Skin of body (tissue), 2 donors: Measurements from ENCODE around the gene SMARCD3. TPM values are rescaled to one million over a fixed set of nuclear protein-coding genes. Genes with fewer than 3 reads are reported as not detected.
A peak's percentile ranks its signal among the peaks of the same experiment; 100 is the strongest.

ENCODE experiments used
- DNase-seq: peaks from one replicate; lab custom pipeline; 2025; lab: John Stamatoyannopoulos, UW
- total RNA-seq: library from RNA; depleted of rRNA; stranded (reverse); fragments of >200 nt; gene quantifications from one replicate; pipeline ENCODE4 v1.2.3, GENCODE V29; 2014

SMARCD3 gene
- total RNA-seq, result 34.5 TPM

DNA sequence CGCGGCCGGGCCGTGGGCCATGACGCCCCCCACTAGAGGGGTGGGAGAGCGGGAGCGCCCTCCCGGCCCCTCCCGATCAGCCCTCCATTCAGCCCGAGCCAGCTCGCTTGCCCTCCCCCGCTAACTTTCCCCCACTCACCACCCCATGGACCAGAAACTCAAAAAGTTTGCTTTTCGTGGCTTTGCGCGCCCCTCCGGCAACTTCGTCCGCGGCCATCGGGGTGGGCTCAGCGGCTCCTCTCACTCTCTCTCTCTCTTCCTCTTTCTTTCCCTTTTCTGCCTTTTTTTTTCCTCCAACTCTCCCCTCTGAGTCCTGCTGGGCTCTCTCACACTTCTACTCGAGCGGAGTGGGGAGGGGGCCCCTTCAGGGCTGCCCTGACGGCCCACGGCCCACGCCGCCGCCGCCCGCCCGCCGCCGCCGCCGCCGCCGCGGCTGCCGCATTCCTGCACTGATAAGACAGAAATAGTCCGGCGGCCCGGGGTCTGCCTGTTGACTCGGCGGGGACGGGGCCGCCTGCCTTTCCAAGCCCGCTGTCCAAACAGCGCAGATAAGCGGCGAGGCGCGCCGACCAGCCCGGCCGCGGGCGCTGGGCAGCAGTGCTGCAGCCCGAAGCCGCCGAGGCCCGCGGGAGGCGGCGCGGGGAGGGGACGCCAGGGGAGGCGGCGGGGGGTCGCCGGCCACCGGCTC is at the start of gene SMARCD3:
TSS of gene SMARCD3 (minus strand) at position 349 of the 688 bp plus-strand sequence. CDS start at position 217, 132 bp downstream.
- peak; percentile 31 for DNase-seq

- DNase-seq, result no peak
These were observed 47.9 kb upstream of the SMARCD3 start for GRCh38 chr7:151296202-151296992.

- DNase-seq, result no peak
These were observed 44.4 kb upstream of the SMARCD3 start for GRCh38 chr7:151292850-151293249.

GRCh38 chr7:151291206-151291605 is 42.7 kb upstream of the SMARCD3 start:
- DNase-seq, result no peak

DNA sequence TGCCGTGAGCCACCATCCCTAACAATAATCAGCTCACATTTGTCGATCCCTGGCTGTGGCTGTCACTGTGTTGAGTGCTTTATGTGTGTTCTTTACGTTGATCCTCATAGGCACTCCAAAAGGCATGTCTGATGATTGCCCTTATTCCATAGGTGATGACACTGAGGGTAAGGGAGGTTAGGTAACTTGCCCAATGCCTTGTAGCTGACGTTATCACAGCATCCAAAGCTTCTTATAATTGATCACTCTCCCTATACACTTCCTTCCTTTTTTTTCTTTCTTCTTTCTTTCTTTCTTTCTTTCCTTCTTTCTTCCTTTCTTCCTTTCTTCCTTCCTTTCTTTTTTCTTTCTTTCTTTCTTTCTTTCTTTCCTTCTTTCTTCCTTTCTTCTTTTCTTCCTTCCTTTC is 41.9 kb upstream of the SMARCD3 start:
- DNase-seq, result no peak

DNA sequence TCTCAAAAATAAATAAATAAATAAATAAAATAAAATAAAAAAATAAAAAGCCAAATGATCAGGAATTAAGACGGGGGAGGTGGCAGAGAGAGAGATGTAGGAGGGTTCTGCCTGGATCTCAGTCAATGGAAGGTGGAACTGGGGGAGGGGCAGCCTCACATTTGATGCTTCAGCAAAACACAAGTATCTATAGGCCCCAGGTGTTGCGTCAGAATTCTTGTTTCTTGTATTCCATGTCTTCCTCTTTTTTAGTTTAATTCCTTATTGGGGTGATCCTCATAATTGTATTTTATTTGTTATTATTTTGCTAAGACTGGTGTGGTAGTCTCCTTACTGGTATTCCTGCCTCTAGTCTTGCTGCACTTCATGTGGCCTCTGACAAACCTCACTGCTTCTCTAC is 41.4 kb upstream of the SMARCD3 start:
- no peak for DNase-seq

- no peak for DNase-seq
These were observed 37.7 kb upstream of the SMARCD3 start for GRCh38 chr7:151286148-151286547.

DNA sequence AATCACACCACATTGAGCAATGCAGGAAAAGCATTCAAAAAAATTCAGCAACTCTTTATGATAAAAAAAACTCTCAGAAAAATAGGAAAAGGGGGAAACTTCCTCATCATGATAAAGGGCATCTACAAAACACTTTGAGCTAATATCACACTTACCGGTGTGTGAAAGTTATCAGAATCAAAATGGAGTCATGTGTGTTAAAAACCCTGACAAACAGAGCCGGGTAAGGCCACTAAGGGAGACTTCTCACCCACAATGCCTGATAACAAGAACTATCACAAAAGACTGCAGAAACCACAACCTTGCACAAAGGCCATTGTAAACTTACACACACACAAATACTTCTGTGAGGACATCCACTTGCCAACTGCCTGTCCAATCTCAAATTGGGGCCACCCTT is 34.8 kb upstream of the SMARCD3 start:
- no peak for DNase-seq

DNA sequence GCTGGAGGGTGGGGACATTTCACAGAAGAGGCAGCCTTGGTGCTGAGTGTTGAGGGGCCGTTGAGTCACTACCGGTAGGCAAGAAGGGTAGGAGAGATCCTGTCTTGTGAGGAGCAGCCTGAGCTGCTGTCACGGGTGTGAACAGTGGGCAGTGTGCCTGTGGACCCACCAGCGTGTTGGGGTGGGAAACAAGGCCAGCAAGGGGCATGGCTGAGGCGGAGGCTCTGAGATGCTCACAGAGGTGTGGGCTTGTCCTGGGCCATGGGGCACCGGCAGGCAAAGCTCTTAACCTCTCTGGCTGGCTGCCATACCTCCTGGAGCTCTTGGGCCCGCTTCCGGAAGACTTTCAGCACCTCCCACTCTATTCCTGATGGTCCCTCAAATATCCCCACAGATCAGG is 33.6 kb upstream of the SMARCD3 start:
- no peak for DNase-seq

DNA sequence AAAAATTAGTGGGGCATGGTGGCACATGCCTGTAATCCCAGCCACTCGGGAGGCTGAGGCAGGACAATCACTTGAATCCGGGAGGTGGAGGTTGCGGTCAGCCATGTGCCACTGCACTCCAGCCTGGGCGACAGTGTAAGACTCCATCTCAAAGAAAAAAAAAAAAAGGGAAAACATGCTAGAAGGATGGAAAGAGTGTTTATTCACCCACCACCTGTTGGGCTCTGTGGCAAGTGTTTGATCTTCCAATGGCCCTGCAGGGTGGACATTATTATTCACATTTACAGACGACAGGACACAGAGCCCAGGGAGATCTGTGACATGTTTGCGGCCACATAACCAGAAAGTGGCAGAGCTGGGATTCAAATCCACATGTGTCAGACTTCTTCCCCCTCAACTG is 33.2 kb upstream of the SMARCD3 start:
- DNase-seq, result no peak

GRCh38 chr7:151280388-151281019 is 32.0 kb upstream of the SMARCD3 start:
- no peak for DNase-seq

- DNase-seq, result no peak
These were observed 31.4 kb upstream of the SMARCD3 start for GRCh38 chr7:151279868-151280267.

GRCh38 chr7:151278949-151279348 is 30.5 kb upstream of the SMARCD3 start:
- no peak for DNase-seq

GRCh38 chr7:151277631-151278030 is 29.1 kb upstream of the SMARCD3 start:
- no peak for DNase-seq

- DNase-seq, result peak; percentile 18
These were observed 28.4 kb upstream of the SMARCD3 start for GRCh38 chr7:151276666-151277590.

DNA sequence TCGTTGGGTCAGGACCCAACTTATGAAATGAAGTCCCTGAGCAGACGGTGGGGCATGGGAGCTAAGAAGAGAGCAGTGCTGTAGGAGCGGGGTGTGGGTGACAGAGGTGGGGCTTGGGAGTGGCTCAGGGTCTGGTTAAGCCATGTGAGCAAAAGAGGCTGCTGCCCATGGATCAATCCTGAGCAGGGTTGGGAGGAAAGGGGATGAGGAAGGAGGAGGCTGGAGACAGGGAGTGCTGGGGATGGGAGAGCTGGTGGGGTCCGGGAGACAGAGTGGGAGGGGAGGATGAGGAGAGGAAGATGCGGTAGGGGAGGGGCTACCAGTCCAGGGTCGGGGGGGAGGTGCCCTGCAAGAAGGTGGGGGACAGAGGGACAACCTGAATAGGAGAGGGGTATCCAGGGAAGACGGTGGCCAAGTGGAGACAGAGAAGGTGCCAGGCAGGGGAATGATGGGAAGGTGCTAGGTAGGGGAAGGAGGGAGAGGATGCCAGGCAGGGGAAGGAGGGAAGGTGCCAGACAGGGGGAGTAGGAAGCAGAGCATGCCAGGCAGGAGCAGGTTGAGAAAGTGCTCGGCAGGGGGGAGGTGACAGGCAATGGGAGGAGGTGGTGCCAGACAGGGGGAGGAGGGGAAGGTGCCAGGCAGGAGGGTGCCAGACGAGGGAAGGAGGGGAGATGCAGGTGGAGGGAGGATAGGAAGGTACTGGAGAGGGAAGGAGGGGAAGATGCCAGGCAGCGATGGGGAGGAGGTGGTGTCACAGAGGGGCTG is 27.5 kb upstream of the SMARCD3 start:
- no peak for DNase-seq

GRCh38 chr7:151274936-151275812 is 26.7 kb upstream of the SMARCD3 start:
- no peak for DNase-seq

DNA sequence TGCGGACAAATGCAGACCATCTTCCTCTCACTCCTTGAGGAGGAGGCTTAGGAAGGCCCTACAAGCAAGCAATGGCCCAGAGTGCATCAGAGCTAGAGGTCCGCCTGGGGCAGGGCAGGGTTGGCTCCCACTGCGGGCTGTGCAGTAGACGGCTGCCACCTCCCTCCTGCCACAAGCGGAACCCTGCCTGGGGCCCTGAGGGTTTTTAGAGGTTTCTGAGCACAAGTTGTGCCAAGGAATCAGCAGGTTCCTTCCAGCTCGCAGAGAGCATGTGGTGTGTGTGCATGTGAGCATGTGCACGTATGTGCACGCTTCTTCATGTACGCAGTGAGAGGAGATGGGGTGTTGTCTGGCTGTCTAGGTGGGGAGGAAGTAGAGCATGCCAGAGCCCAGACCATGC is 25.9 kb upstream of the SMARCD3 start:
- DNase-seq, result no peak

GRCh38 chr7:151273651-151274390 is 25.3 kb upstream of the SMARCD3 start:
- DNase-seq, result no peak
